ENCODE data around the gene OR51G1. TPM values are rescaled to one million over a fixed set of nuclear protein-coding genes. Genes with fewer than 3 reads are reported as not detected.
"Not testable (repeated sequence)": the region's sequence is repeated elsewhere in the genome, so short reads cannot be mapped to it uniquely, and the experiment has no call there.

The OR51G1 gene, protein sequence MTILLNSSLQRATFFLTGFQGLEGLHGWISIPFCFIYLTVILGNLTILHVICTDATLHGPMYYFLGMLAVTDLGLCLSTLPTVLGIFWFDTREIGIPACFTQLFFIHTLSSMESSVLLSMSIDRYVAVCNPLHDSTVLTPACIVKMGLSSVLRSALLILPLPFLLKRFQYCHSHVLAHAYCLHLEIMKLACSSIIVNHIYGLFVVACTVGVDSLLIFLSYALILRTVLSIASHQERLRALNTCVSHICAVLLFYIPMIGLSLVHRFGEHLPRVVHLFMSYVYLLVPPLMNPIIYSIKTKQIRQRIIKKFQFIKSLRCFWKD
- total RNA-seq, result not detected
- polyA plus RNA-seq, result 0.02 TPM
- long read RNA-seq, donor 1, result 0 reads
- long read RNA-seq, donor 2, result 0 reads
- long read RNA-seq, donor 3, result 0 reads
- long read RNA-seq, donor 4, result 0 reads
- long read RNA-seq, donor 5, result 0 reads
- long read RNA-seq, donor 6, result 0 reads
- long read RNA-seq, donor 7, result 0 reads
- long read RNA-seq, donor 8, result 0 reads
- long read RNA-seq, donor 9, result 0 reads
- long read RNA-seq, donor 10, result 0 reads

GRCh38 chr11:4924239-4924638 lies at the start of gene OR51G1:
TSS of gene OR51G1 (minus strand) at chr11:4924339. CDS start at chr11:4924339, 0 bp downstream.
- H3K27me3 ChIP-seq (ENCODE audit: control insufficient read depth in 2 of 2, insufficient read depth in 1 of 2, low read length in 1 of 2), result no peaks in the 10 kb centered on the region
- H3K36me3 ChIP-seq (ENCODE audit: control insufficient read depth in 2 of 2, insufficient read depth in 2 of 2, low read length in 1 of 2), result no peaks in the 10 kb centered on the region
- H3K4me3 ChIP-seq (ENCODE audit: low read length in 2 of 2), result no peak within 1 kb of the TSS
- no peak within 1 kb of the TSS for H3K27ac ChIP-seq (ENCODE audit: low read depth in 1 of 2, low read length in 1 of 2)
- 92% methylated on average over 1 of the region's 1 CpG for WGBS
- H3K4me1 ChIP-seq (ENCODE audit: control insufficient read depth in 2 of 2, insufficient read depth in 2 of 2, low read length in 2 of 2), result no peaks in the 10 kb centered on the region
- DNase-seq (ENCODE audit: low read depth in 6 of 9, low spot score in 9 of 9), result no peak
- H3K9me3 ChIP-seq (ENCODE audit: control insufficient read depth in 2 of 2, insufficient read depth in 1 of 2, low read length in 1 of 2), result no peaks in the 10 kb centered on the region

- Histone ChIP-seq H3K4me3 (ENCODE audit: low read length in 2 of 2) (no peak overlapping the region), H3K9me3 (ENCODE audit: control insufficient read depth in 2 of 2, insufficient read depth in 1 of 2, low read length in 1 of 2) (no peaks in the 10 kb centered on the region), H3K4me1 (ENCODE audit: control insufficient read depth in 2 of 2, insufficient read depth in 2 of 2, low read length in 2 of 2) (no peaks in the 10 kb centered on the region), H3K27ac (ENCODE audit: low read depth in 1 of 2, low read length in 1 of 2) (no peak overlapping the region), H3K27me3 (ENCODE audit: control insufficient read depth in 2 of 2, insufficient read depth in 1 of 2, low read length in 1 of 2) (no peaks in the 10 kb centered on the region), H3K36me3 (ENCODE audit: control insufficient read depth in 2 of 2, insufficient read depth in 2 of 2, low read length in 1 of 2) (no peaks in the 10 kb centered on the region)
- no peak for DNase-seq (ENCODE audit: low read depth in 6 of 9, low spot score in 9 of 9)
- 91% methylated on average over 1 of the region's 1 CpG for WGBS
These were observed 38.7 kb upstream of the OR51G1 start for GRCh38 chr11:4962816-4963215.

DNA sequence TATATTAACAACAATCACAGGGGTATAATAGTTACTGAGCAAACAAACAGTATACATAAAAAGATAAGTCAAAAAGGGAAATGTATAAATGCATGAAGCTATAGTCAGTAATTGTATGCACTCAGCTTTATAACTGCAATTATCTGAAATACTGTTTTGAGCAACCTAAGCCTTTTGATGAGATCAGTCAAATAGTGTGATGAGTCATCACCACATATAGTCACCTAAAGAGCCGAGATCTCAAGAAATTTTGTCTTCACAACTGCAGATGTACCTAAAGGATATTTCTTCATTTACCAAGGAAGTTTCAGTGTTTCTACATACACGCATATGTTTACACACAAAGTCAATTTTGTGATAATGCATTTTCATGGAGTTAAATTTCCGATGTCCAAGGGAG lies 36.7 kb upstream of the OR51G1 start:
- 92% methylated on average over 3 of the region's 3 CpGs for WGBS
- H3K27ac ChIP-seq (ENCODE audit: low read depth in 1 of 2, low read length in 1 of 2), result no peak overlapping the region
- no peaks in the 10 kb centered on the region for H3K9me3 ChIP-seq (ENCODE audit: control insufficient read depth in 2 of 2, insufficient read depth in 1 of 2, low read length in 1 of 2)
- no peaks in the 10 kb centered on the region for H3K36me3 ChIP-seq (ENCODE audit: control insufficient read depth in 2 of 2, insufficient read depth in 2 of 2, low read length in 1 of 2)
- H3K4me3 ChIP-seq (ENCODE audit: low read length in 2 of 2), result no peak overlapping the region
- H3K4me1 ChIP-seq (ENCODE audit: control insufficient read depth in 2 of 2, insufficient read depth in 2 of 2, low read length in 2 of 2), result no peaks in the 10 kb centered on the region
- H3K27me3 ChIP-seq (ENCODE audit: control insufficient read depth in 2 of 2, insufficient read depth in 1 of 2, low read length in 1 of 2), result no peaks in the 10 kb centered on the region
- no peak for DNase-seq (ENCODE audit: low read depth in 6 of 9, low spot score in 9 of 9)

DNA sequence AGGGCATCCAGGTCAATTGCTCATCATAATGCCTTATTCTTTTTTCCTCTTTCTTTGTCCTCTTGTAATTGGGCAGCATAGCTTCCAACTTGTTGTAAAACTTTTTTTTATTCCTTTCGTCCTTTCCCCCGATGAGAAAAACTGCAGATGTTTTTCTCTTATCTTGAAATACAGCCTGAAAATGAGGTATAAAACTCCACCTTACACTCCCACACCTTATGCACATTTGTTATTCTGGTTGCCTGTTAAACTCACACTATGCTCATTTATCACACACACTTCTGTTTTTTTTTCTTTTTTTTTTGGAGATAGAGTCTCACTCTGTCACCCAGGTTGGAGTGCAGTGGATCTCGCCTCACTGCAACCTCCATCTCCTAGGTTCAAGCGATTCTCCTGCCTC lies 33.3 kb upstream of the OR51G1 start:
- 94% methylated on average over 4 of the region's 4 CpGs for WGBS
- no peaks in the 10 kb centered on the region for H3K36me3 ChIP-seq (ENCODE audit: control insufficient read depth in 2 of 2, insufficient read depth in 2 of 2, low read length in 1 of 2)
- H3K4me3 ChIP-seq (ENCODE audit: low read length in 2 of 2), result no peak overlapping the region
- H3K27me3 ChIP-seq (ENCODE audit: control insufficient read depth in 2 of 2, insufficient read depth in 1 of 2, low read length in 1 of 2), result no peaks in the 10 kb centered on the region
- no peaks in the 10 kb centered on the region for H3K4me1 ChIP-seq (ENCODE audit: control insufficient read depth in 2 of 2, insufficient read depth in 2 of 2, low read length in 2 of 2)
- H3K9me3 ChIP-seq (ENCODE audit: control insufficient read depth in 2 of 2, insufficient read depth in 1 of 2, low read length in 1 of 2), result no peaks in the 10 kb centered on the region
- DNase-seq (ENCODE audit: low read depth in 6 of 9, low spot score in 9 of 9), result no peak
- no peak overlapping the region for H3K27ac ChIP-seq (ENCODE audit: low read depth in 1 of 2, low read length in 1 of 2)

GRCh38 chr11:4955613-4956012 lies 31.5 kb upstream of the OR51G1 start, which contains the start of gene OR51A2:
TSS of gene OR51A2 (minus strand) at chr11:4955713. CDS start at chr11:4955713, 0 bp downstream.
- not testable (repeated sequence) for H3K4me1 ChIP-seq (ENCODE audit: control insufficient read depth in 2 of 2, insufficient read depth in 2 of 2, low read length in 2 of 2); DNase-seq (ENCODE audit: low read depth in 6 of 9, low spot score in 9 of 9); H3K27ac ChIP-seq (ENCODE audit: low read depth in 1 of 2, low read length in 1 of 2); H3K4me3 ChIP-seq (ENCODE audit: low read length in 2 of 2); H3K9me3 ChIP-seq (ENCODE audit: control insufficient read depth in 2 of 2, insufficient read depth in 1 of 2, low read length in 1 of 2); H3K27me3 ChIP-seq (ENCODE audit: control insufficient read depth in 2 of 2, insufficient read depth in 1 of 2, low read length in 1 of 2); H3K36me3 ChIP-seq (ENCODE audit: control insufficient read depth in 2 of 2, insufficient read depth in 2 of 2, low read length in 1 of 2)
- WGBS, result 83% methylated on average over 2 of the region's 2 CpGs

DNA sequence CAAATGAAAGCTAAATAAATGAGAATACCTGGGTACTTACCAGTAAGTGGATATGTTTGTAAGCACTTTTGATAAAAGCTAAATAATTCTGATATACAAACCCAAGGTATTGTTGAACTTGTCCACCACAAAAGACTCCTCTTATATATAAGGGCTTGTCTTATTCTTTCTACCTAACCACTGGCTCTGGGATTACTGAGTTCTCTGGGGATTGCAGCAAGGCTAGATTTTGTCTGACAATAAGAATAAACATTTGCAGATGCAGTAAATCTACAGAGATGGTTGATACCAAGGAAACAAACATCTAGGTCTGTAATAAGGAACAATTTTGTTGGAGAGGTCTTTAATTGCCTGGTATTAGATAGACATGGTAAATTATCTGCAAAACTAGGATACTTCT lies 23.4 kb upstream of the OR51G1 start, which contains the start of gene OR51A4:
Gene OR51A4 (minus strand): TSS at position 101 of the 400 bp plus-strand sequence. CDS start 505 bp downstream, outside the sequence.
- H3K4me3 ChIP-seq (ENCODE audit: low read length in 2 of 2), result no peak within 1 kb of the TSS
- no peaks in the 10 kb centered on the region for H3K36me3 ChIP-seq (ENCODE audit: control insufficient read depth in 2 of 2, insufficient read depth in 2 of 2, low read length in 1 of 2)
- no peaks in the 10 kb centered on the region for H3K4me1 ChIP-seq (ENCODE audit: control insufficient read depth in 2 of 2, insufficient read depth in 2 of 2, low read length in 2 of 2)
- no peaks in the 10 kb centered on the region for H3K27me3 ChIP-seq (ENCODE audit: control insufficient read depth in 2 of 2, insufficient read depth in 1 of 2, low read length in 1 of 2)
- H3K27ac ChIP-seq (ENCODE audit: low read depth in 1 of 2, low read length in 1 of 2), result no peak within 1 kb of the TSS
- no peaks in the 10 kb centered on the region for H3K9me3 ChIP-seq (ENCODE audit: control insufficient read depth in 2 of 2, insufficient read depth in 1 of 2, low read length in 1 of 2)
- no peak for DNase-seq (ENCODE audit: low read depth in 6 of 9, low spot score in 9 of 9)

DNA sequence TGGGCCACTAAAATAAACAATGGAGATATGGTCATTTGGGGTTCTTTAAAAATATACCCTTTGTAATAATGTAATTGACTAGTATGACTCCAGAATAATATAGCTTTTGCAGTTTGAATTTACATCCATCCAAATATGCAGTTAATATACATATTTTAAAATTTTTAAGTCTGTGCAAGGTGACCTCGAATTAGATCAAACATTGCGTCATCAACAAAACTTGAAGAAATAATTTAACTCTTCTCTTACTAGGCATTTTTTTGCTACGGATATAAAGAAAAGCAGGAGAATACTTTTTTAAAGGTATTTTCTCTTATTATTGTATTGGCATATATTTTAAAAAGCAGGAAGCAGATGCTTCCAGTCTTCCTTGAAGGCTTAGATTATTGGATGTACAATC lies 12.6 kb upstream of the OR51G1 start:
- Histone ChIP-seq H3K36me3 (ENCODE audit: control insufficient read depth in 2 of 2, insufficient read depth in 2 of 2, low read length in 1 of 2) (no peaks in the 10 kb centered on the region), H3K4me3 (ENCODE audit: low read length in 2 of 2) (no peak overlapping the region)
- 93% methylated on average over 3 of the region's 3 CpGs for WGBS

DNA sequence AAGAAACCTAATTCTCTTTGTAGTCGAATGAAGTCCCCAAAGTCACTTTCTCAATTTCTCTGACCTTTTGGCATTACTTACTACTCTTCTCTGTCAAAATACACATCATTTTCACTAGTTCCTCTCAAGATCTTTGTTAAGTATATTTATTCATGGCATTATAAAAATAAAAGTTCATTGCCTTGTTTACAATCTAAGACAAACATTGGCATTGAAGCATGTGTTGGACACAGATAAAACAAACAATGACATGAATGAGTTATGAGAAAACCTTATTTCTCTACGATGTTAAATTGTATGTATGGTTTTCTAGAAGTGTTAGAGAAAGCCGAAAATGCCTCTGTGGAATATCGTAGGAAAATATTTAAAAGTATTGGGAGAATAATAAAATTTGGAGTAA lies 8.6 kb upstream of the OR51G1 start:
- Histone ChIP-seq H3K27ac (ENCODE audit: low read depth in 1 of 2, low read length in 1 of 2) (no peak overlapping the region), H3K4me1 (ENCODE audit: control insufficient read depth in 2 of 2, insufficient read depth in 2 of 2, low read length in 2 of 2) (no peaks in the 10 kb centered on the region), H3K27me3 (ENCODE audit: control insufficient read depth in 2 of 2, insufficient read depth in 1 of 2, low read length in 1 of 2) (no peaks in the 10 kb centered on the region), H3K4me3 (ENCODE audit: low read length in 2 of 2) (no peak overlapping the region), H3K36me3 (ENCODE audit: control insufficient read depth in 2 of 2, insufficient read depth in 2 of 2, low read length in 1 of 2) (no peaks in the 10 kb centered on the region), H3K9me3 (ENCODE audit: control insufficient read depth in 2 of 2, insufficient read depth in 1 of 2, low read length in 1 of 2) (no peaks in the 10 kb centered on the region)
- no peak for DNase-seq (ENCODE audit: low read depth in 6 of 9, low spot score in 9 of 9)
- 94% methylated on average over 4 of the region's 4 CpGs for WGBS

More for the DNA sequence above, 12.6 kb upstream of the OR51G1 start:
- H3K9me3 ChIP-seq (ENCODE audit: control insufficient read depth in 2 of 2, insufficient read depth in 1 of 2, low read length in 1 of 2), result no peaks in the 10 kb centered on the region
- DNase-seq (ENCODE audit: low read depth in 6 of 9, low spot score in 9 of 9), result no peak
- no peaks in the 10 kb centered on the region for H3K27me3 ChIP-seq (ENCODE audit: control insufficient read depth in 2 of 2, insufficient read depth in 1 of 2, low read length in 1 of 2)
- H3K27ac ChIP-seq (ENCODE audit: low read depth in 1 of 2, low read length in 1 of 2), result no peak overlapping the region
- H3K4me1 ChIP-seq (ENCODE audit: control insufficient read depth in 2 of 2, insufficient read depth in 2 of 2, low read length in 2 of 2), result no peaks in the 10 kb centered on the region

DNA sequence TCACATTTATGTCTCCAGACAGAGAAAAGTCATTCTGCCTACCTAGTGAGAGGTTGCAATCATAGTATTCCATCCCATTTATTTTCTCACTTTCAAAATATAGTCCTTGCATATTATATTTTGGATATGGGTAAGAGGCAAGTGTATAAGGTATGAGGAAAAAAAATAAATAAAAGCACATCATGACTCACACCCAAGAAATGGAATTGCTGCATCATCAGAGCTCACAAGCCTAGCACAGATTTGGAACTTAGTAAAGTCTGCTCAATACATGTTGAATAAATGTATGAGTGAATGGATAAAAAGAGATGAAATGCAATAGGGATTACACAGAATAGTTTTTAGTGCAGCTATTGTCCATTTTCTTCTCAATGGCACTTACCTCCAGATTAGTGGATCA lies 2.5 kb upstream of the OR51G1 start:
- Histone ChIP-seq H3K27ac (ENCODE audit: low read depth in 1 of 2, low read length in 1 of 2) (no peak overlapping the region), H3K4me1 (ENCODE audit: control insufficient read depth in 2 of 2, insufficient read depth in 2 of 2, low read length in 2 of 2) (no peaks in the 10 kb centered on the region), H3K9me3 (ENCODE audit: control insufficient read depth in 2 of 2, insufficient read depth in 1 of 2, low read length in 1 of 2) (no peaks in the 10 kb centered on the region), H3K27me3 (ENCODE audit: control insufficient read depth in 2 of 2, insufficient read depth in 1 of 2, low read length in 1 of 2) (no peaks in the 10 kb centered on the region), H3K4me3 (ENCODE audit: low read length in 2 of 2) (no peak overlapping the region), H3K36me3 (ENCODE audit: control insufficient read depth in 2 of 2, insufficient read depth in 2 of 2, low read length in 1 of 2) (no peaks in the 10 kb centered on the region)
- DNase-seq (ENCODE audit: low read depth in 6 of 9, low spot score in 9 of 9), result no peak

Measured in thymus (tissue), 14 donors.